Parathyroid adenoma (tissue), 2 donors: ENCODE measurements around the gene PKD1.
A peak's percentile ranks its signal among the peaks of the same experiment; 100 is the strongest.

Source experiments
- H2AFZ ChIP-seq: fragments of 300-600 bp; sonication (generic); one replicate; pipeline ENCODE4 v1.7.0; 2017; ENCODE audit warnings: antibody characterized with exemption, mild to moderate bottlenecking
- H3K27ac ChIP-seq: fragments of 300-600 bp; sonication (generic); one replicate; pipeline ENCODE4 v1.7.0; 2017
- H3K27me3 ChIP-seq: fragments of 300-600 bp; sonication (generic); one replicate; pipeline ENCODE4 v1.7.0; 2017; ENCODE audit warnings: low read length; ENCODE audit not compliant: control insufficient read depth, insufficient read depth
- H3K36me3 ChIP-seq: fragments of 300-600 bp; sonication (generic); one replicate; pipeline ENCODE4 v1.7.0; 2017; ENCODE audit warnings: low read length; ENCODE audit not compliant: control insufficient read depth, insufficient read depth
- H3K4me1 ChIP-seq: fragments of 300-600 bp; sonication (generic); one replicate; pipeline ENCODE4 v1.7.0; 2017; ENCODE audit warnings: control low read depth
- H3K4me2 ChIP-seq: fragments of 300-600 bp; sonication (generic); one replicate; pipeline ENCODE4 v1.7.0; 2017; ENCODE audit warnings: low read length
- H3K4me3 ChIP-seq: fragments of 300-600 bp; sonication (generic); one replicate; pipeline ENCODE4 v1.7.0; 2017; ENCODE audit warnings: low read depth, low read length
- H3K79me2 ChIP-seq: fragments of 300-600 bp; sonication (generic); one replicate; pipeline ENCODE4 v1.7.0; 2017; ENCODE audit warnings: control low read depth
- H3K9ac ChIP-seq: fragments of 300-600 bp; sonication (generic); one replicate; pipeline ENCODE4 v1.7.0; 2017; ENCODE audit warnings: mild to moderate bottlenecking
- H3K9me3 ChIP-seq: fragments of 300-600 bp; sonication (generic); one replicate; pipeline ENCODE4 v1.7.0; 2017; ENCODE audit warnings: low read length; ENCODE audit not compliant: control insufficient read depth
- TF ChIP-seq, protein P1 (sequence below): fragments of 300-600 bp; sonication (generic); IDR thresholded peaks from one replicate; pipeline ENCODE4 v1.7.0; 2017; ENCODE audit warnings: antibody characterized with exemption, mild to moderate bottlenecking
- donor health status: primary hyperparathyroidism.

Gene PKD1

DNA sequence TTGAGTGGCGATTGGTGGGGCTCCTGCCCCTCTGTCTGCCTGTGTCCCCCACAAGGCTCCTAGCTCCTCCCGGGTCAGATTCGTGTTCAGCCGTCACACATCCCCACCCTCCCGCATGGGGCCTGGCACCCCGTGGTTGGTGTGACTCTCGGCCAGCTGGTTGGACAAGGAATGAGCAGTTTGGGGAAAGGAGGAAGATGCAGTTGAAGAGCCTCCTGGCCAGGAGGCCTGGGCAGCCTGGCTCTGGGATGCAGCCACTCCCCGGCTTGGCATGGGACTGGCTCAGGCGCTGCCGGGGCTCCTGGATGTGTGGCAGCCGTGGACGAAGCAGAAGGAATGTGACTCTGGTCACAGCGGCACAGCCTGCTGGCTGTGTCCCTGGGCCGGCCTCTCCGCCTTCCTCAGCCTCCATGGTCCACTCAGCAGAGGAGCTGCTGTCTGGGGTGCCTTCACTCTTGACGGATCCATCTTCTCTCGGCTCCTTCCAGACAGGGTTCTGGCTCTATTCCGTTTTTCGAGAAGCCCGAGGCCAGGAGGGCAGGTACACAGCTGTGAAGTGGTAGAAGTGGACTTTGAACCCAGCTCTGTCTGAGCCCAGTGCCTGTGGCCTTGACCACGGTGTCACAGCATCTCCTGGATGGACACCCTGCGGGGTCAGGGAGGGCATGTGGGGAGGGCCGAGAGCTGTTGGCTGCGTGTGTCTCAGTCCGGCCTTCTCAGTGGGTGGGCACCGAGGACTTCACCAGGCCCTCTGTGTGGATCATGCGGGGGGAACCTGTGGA is 22.0 kb upstream of the PKD1 start:
- Histone ChIP-seq H3K4me2 (no peak overlapping the region), H3K4me1 (peaks cover 12% of the 10 kb centered on the region), H3K9ac (no peak overlapping the region), H3K36me3 (no peaks in the 10 kb centered on the region), H2AFZ (no peak overlapping the region), H3K27ac (no peak overlapping the region), H3K79me2 (peaks cover 27% of the 10 kb centered on the region), H3K4me3 (no peak overlapping the region), H3K27me3 (no peaks in the 10 kb centered on the region), H3K9me3 (no peaks in the 10 kb centered on the region)
- TF ChIP-seq, protein P1, sequence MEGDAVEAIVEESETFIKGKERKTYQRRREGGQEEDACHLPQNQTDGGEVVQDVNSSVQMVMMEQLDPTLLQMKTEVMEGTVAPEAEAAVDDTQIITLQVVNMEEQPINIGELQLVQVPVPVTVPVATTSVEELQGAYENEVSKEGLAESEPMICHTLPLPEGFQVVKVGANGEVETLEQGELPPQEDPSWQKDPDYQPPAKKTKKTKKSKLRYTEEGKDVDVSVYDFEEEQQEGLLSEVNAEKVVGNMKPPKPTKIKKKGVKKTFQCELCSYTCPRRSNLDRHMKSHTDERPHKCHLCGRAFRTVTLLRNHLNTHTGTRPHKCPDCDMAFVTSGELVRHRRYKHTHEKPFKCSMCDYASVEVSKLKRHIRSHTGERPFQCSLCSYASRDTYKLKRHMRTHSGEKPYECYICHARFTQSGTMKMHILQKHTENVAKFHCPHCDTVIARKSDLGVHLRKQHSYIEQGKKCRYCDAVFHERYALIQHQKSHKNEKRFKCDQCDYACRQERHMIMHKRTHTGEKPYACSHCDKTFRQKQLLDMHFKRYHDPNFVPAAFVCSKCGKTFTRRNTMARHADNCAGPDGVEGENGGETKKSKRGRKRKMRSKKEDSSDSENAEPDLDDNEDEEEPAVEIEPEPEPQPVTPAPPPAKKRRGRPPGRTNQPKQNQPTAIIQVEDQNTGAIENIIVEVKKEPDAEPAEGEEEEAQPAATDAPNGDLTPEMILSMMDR = no peak

DNA sequence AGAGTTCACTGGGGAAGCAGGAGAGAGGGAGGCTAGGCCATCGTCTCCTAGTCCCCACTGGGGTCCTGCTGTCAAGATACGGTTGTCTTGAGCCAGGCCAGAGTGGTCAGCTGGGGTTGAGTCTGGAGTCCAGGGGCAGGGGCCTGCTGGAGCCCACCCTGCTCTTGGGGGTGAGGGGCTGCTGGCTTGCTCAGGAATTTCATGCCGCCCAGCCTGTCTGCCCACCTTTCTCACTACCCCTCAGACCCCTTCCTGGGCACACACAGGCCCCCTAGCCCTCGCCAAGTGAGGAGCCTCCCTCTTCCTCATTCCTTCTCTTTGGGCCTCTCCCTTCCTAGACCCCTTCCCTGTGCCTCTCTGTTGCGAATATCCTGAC is 21.1 kb upstream of the PKD1 start:
- no peak overlapping the region for H3K9ac ChIP-seq
- H3K4me2 ChIP-seq = no peak overlapping the region
- H3K27ac ChIP-seq = no peak overlapping the region
- H3K79me2 ChIP-seq = peaks cover 31% of the 10 kb centered on the region
- H3K36me3 ChIP-seq = no peaks in the 10 kb centered on the region
- peaks cover 21% of the 10 kb centered on the region for H3K4me1 ChIP-seq
- TF ChIP-seq, protein P1 = no peak
- no peaks in the 10 kb centered on the region for H3K9me3 ChIP-seq
- H2AFZ ChIP-seq = no peak overlapping the region
- H3K4me3 ChIP-seq = no peak overlapping the region
- H3K27me3 ChIP-seq = no peaks in the 10 kb centered on the region

DNA sequence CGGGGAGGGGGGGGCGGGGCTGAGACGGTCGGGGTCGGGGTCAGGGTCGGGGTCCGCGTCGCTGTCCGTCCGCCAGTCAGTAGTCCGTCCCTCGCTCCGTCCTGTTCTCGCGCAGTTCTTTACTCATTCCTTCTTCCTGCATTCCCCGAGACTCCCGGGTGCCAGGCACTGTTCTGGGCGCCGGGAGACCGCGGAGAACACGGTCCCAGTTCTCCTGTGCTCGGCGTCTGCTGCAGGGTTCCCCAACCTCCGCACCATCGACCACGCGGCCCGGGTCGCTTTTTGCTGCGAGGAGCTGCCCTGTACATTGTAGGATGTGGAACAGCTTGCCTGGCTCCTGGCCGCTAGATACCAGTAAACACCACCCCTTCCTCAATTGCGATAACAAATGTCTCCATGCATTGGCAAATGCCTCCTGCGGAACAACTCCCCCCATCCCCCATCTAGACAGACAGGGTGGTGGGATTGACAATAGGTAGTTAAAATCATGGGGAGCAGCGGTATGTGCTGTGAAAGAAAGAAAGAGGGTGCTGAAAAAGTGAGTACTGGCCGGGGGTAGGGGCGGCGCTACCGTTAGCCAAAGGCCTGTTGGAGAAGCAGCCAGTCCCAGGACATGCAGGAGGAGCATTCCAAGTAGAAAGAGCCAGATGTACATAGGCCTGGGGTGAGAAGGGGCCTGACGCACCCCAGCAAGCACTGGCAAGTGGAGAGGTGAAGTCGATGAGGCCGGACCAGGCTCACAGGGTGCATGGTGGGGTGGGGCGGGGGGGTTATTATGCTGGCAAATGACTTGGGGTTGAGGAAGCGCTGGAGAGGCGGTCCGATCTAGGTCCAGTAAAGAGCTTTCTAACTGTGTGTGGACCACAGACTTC is 20.5 kb upstream of the PKD1 start:
- Histone ChIP-seq H3K4me3 (peak overlapping the region; percentile 77), H3K9ac (no peak overlapping the region), H3K4me2 (peak overlapping the region; percentile 98), H3K36me3 (no peaks in the 10 kb centered on the region), H3K27me3 (no peaks in the 10 kb centered on the region), H3K27ac (no peak overlapping the region), H3K4me1 (peaks cover 23% of the 10 kb centered on the region), H3K79me2 (peaks cover 37% of the 10 kb centered on the region), H3K9me3 (no peaks in the 10 kb centered on the region), H2AFZ (peak overlapping the region; percentile 25)
- TF ChIP-seq, protein P1 = no peak

DNA sequence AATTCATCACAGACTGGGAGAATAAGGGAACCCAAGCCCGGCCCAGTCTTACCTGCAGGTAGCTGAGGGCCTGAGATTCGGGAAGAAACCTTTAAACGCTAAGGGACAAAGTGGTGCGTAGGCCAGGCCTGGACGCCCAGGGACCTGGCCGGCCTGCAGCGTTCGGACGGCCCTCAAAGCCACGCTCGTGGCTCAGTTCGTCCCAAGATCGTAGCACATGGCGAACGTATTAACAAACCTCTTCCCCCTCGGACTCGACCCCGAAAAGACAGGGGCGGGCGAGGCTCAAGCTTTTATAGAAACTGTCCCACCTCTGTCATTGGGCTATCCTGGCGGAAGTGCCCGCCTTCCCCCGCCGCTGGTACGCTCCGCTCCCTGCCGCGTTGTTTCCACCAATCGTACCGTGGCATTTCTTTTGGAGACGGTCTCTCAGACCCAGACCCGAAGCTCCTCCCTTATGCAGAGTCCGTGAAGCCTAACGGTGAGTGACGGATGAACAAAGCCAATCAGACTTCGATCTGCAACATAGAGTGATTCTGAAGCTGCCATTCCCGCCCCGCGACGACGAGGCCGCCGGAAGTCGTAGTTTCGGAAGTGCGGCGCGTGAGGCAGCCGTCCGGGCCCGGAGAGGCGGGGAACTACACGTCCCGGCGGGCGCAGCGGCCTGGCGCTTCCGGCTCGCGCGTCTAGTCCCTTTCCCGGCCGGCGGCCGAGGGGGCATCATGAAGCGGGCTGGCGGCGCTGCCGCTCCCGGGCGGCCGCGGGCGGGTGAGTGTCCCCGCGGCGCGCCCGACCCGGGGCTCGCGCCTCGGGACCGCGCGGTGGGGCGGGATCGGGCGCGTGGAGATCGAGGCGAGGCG is 19.6 kb upstream of the PKD1 start, which contains the start of gene TRAF7:
TRAF7 (plus strand) TSS at position 692 of the 860 bp plus-strand sequence. CDS start 8,139 bp downstream, outside the sequence.
- peak within 1 kb of the TSS; percentile 97 for H3K4me3 ChIP-seq
- H3K27me3 ChIP-seq = no peaks in the 10 kb centered on the region
- H3K4me2 ChIP-seq = peak within 1 kb of the TSS; percentile 98
- H3K27ac ChIP-seq = peak within 1 kb of the TSS; percentile 78
- TF ChIP-seq, protein P1 = peak; percentile 9
- H3K79me2 ChIP-seq = peaks cover 46% of the 10 kb centered on the region
- no peaks in the 10 kb centered on the region for H3K9me3 ChIP-seq
- H3K4me1 ChIP-seq = peaks cover 25% of the 10 kb centered on the region
- no peaks in the 10 kb centered on the region for H3K36me3 ChIP-seq
- no peak within 1 kb of the TSS for H3K9ac ChIP-seq
- H2AFZ ChIP-seq = peak within 1 kb of the TSS; percentile 25
